Measurements from ENCODE around the gene BACH2. TPM values are rescaled to one million over a fixed set of nuclear protein-coding genes. Genes with fewer than 3 reads are reported as not detected.
"Not testable (repeated sequence)": the region's sequence is repeated elsewhere in the genome, so short reads cannot be mapped to it uniquely, and the experiment has no call there.

The BACH2 gene
- total RNA-seq, 2 experiments from 2014 or later, result 73.1 to 78.0 TPM

GRCh38 chr6:89910001-89910901 is 386.4 kb downstream of the BACH2 start:
- DNase-seq, H3K9me3 Mint-ChIP-seq, H3K4me1 Mint-ChIP-seq, H3K27ac Mint-ChIP-seq, H3K27me3 Mint-ChIP-seq, H3K36me3 Mint-ChIP-seq: not testable (repeated sequence)
- peak overlapping the region; percentile 23 for H3K4me3 Mint-ChIP-seq

- Mint-ChIP-seq H3K27ac (no peak overlapping the region), H3K4me1 (peaks cover 6% of the 10 kb centered on the region), H3K36me3 (no peaks in the 10 kb centered on the region), H3K9me3 (no peaks in the 10 kb centered on the region), H3K27me3 (peaks cover 57% of the 10 kb centered on the region), H3K4me3 (no peak overlapping the region)
- no peak for DNase-seq
These were observed 401.3 kb downstream of the BACH2 start for GRCh38 chr6:89895276-89895874.

GRCh38 chr6:89894169-89894568 is 402.5 kb downstream of the BACH2 start, which contains the start of gene GJA10:
GJA10 (plus strand) TSS chr6:89894469; CDS start chr6:89894469, 0 bp downstream.
- H3K36me3 Mint-ChIP-seq, result no peaks in the 10 kb centered on the region
- H3K27me3 Mint-ChIP-seq, result peaks cover 58% of the 10 kb centered on the region
- no peak within 1 kb of the TSS for H3K4me3 Mint-ChIP-seq
- H3K4me1 Mint-ChIP-seq, result peaks cover 6% of the 10 kb centered on the region
- DNase-seq, result no peak
- H3K27ac Mint-ChIP-seq, result no peak within 1 kb of the TSS
- H3K9me3 Mint-ChIP-seq, result no peaks in the 10 kb centered on the region

- Mint-ChIP-seq H3K27me3 (peaks cover 64% of the 10 kb centered on the region), H3K4me1 (peaks cover 11% of the 10 kb centered on the region)
- not testable (repeated sequence) for H3K9me3 Mint-ChIP-seq, H3K36me3 Mint-ChIP-seq, H3K27ac Mint-ChIP-seq, H3K4me3 Mint-ChIP-seq, DNase-seq
These were observed 404.1 kb downstream of the BACH2 start for GRCh38 chr6:89892577-89892976.

- not testable (repeated sequence) for H3K4me3 Mint-ChIP-seq
- peaks cover 54% of the 10 kb centered on the region for H3K27me3 Mint-ChIP-seq
These were observed 405.7 kb downstream of the BACH2 start for GRCh38 chr6:89890845-89891528.

GRCh38 chr6:89888871-89889270 is 407.8 kb downstream of the BACH2 start:
- Mint-ChIP-seq H3K9me3 (no peaks in the 10 kb centered on the region), H3K4me3 (no peak overlapping the region), H3K36me3 (no peaks in the 10 kb centered on the region), H3K27me3 (peaks cover 40% of the 10 kb centered on the region), H3K27ac (no peak overlapping the region), H3K4me1 (peaks cover 11% of the 10 kb centered on the region)
- no peak for DNase-seq

More at GRCh38 chr6:89890845-89891528, 405.7 kb downstream of the BACH2 start:
- not testable (repeated sequence) for H3K36me3 Mint-ChIP-seq, H3K27ac Mint-ChIP-seq, H3K9me3 Mint-ChIP-seq, DNase-seq
- peaks cover 11% of the 10 kb centered on the region for H3K4me1 Mint-ChIP-seq

- DNase-seq, result no peak
- H3K36me3 Mint-ChIP-seq, result no peaks in the 10 kb centered on the region
- no peak overlapping the region for H3K27ac Mint-ChIP-seq
- no peaks in the 10 kb centered on the region for H3K9me3 Mint-ChIP-seq
- H3K27me3 Mint-ChIP-seq, result peaks cover 32% of the 10 kb centered on the region
- peaks cover 11% of the 10 kb centered on the region for H3K4me1 Mint-ChIP-seq
- H3K4me3 Mint-ChIP-seq, result no peak overlapping the region
These were observed 408.5 kb downstream of the BACH2 start for GRCh38 chr6:89888138-89888514.

GRCh38 chr6:89887452-89888137 is 409.0 kb downstream of the BACH2 start:
- Mint-ChIP-seq H3K4me3 (no peak overlapping the region), H3K36me3 (no peaks in the 10 kb centered on the region), H3K27ac (no peak overlapping the region), H3K4me1 (peaks cover 11% of the 10 kb centered on the region), H3K9me3 (no peaks in the 10 kb centered on the region), H3K27me3 (peaks cover 28% of the 10 kb centered on the region)
- DNase-seq, result peak; percentile 14

- Mint-ChIP-seq H3K36me3 (no peaks in the 10 kb centered on the region), H3K4me3 (no peak overlapping the region), H3K27me3 (peaks cover 20% of the 10 kb centered on the region), H3K9me3 (no peaks in the 10 kb centered on the region), H3K4me1 (peaks cover 11% of the 10 kb centered on the region), H3K27ac (no peak overlapping the region)
- no peak for DNase-seq
These were observed 410.1 kb downstream of the BACH2 start for GRCh38 chr6:89886378-89887120.
